Vagina (tissue), 2 donors: ENCODE measurements around the gene LSM12. TPM values are rescaled to one million over a fixed set of nuclear protein-coding genes. Genes with fewer than 3 reads are reported as not detected.

ENCODE experiments used
- DNase-seq, 2 donors: peaks; one replicate each; pipeline ENCODE4 v3.0.0-alpha.2; 2017; ENCODE audit errors: extremely low spot score in 2 of 2
- H3K27ac ChIP-seq: fragments of 200-600 bp; sonication (generic); one replicate; pipeline ENCODE4 v1.5.1; 2019
- H3K27me3 ChIP-seq: fragments of 200-600 bp; sonication (generic); one replicate; pipeline ENCODE4 v1.5.1; 2019
- H3K36me3 ChIP-seq, 2 donors: fragments of 200-600 bp; sonication (generic); one replicate each; pipeline ENCODE4 v1.5.1; 2017 to 2019
- H3K4me1 ChIP-seq: fragments of 200-600 bp; sonication (generic); one replicate; pipeline ENCODE4 v1.5.1; 2019
- H3K4me3 ChIP-seq, 2 donors: fragments of 200-600 bp; sonication (generic); 1 replicate in 1 of 2; 2 replicates in 1 of 2; pipeline ENCODE4 v1.5.1; 2016 to 2019
- H3K9me3 ChIP-seq: fragments of 200-600 bp; sonication (generic); one replicate; pipeline ENCODE4 v1.5.1; 2019
- POLR2A ChIP-seq, 2 donors: fragments of 450-650 bp; IDR thresholded peaks; one replicate each; pipeline ENCODE4 v1.6.1; 2017; ENCODE audit warnings: antibody characterized with exemption in 2 of 2, mild to moderate bottlenecking in 2 of 2, moderate library complexity in 2 of 2
- POLR2AphosphoS5 ChIP-seq, 2 donors: sonication (generic); formaldehyde crosslinking; IDR thresholded peaks; one replicate each; pipeline ENCODE4 v1.9.0; 2017; ENCODE audit warnings: antibody characterized with exemption in 2 of 2, mild to moderate bottlenecking in 2 of 2, low read depth in 1 of 2; ENCODE audit not compliant: insufficient read depth in 1 of 2
- intact Hi-C: fragments of 100-400 bp; cut with DNase I; formaldehyde crosslinking; loops from one replicate; pipeline ENCODE4 v1.15.1; 2023
- total RNA-seq: library from RNA; depleted of rRNA; stranded (reverse); fragments of >200 nt; gene quantifications from one replicate; pipeline ENCODE4 v1.2.3, GENCODE V29; 2016
- TF ChIP-seq, protein P1 (sequence below), 3 experiments: fragments of 450-650 bp in 2 of 3; fragments of 200-600 bp in 1 of 3; sonication (generic) in 1 of 3; IDR thresholded peaks; one replicate each; pipeline ENCODE4 v1.5.1; 2017 to 2019; ENCODE audit warnings: antibody characterized with exemption in 3 of 3, mild to moderate bottlenecking in 2 of 3, moderate library complexity in 2 of 3

The LSM12 gene
- total RNA-seq, 1 donor from 2014 or later = 27.3 TPM

DNA sequence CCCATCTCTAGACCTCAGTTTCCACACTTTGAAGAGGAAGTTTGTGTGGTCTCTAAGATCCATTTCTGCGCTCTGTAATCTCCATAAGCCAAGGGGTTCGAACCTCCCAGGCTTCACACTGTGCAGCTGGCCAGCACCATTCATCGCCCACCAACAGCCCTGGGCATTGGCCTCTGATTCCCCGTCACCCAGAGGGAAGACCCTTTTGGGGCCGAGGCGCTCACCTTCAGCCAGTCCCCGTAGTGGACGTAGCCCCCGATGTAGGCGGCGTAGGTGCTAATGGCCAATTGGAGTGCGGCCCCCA, 52.4 kb downstream of the LSM12 start:
- Histone ChIP-seq H3K9me3 (no peaks in the 10 kb centered on the region), H3K4me3 (peak overlapping the region; percentile 60 to 83), H3K36me3 (no peaks in the 10 kb centered on the region), H3K27me3 (no peaks in the 10 kb centered on the region), H3K27ac (peak overlapping the region; percentile 85), H3K4me1 (peaks cover 29% of the 10 kb centered on the region)
- no peak for DNase-seq
- TF ChIP-seq POLR2A (IDR thresholded peaks at IDR 0.05) = no peak
- TF ChIP-seq POLR2AphosphoS5 (IDR thresholded peaks at IDR 0.05; ENCODE audit: insufficient read depth in 1 of 2, low read depth in 1 of 2) = no peak
- TF ChIP-seq, protein P1, sequence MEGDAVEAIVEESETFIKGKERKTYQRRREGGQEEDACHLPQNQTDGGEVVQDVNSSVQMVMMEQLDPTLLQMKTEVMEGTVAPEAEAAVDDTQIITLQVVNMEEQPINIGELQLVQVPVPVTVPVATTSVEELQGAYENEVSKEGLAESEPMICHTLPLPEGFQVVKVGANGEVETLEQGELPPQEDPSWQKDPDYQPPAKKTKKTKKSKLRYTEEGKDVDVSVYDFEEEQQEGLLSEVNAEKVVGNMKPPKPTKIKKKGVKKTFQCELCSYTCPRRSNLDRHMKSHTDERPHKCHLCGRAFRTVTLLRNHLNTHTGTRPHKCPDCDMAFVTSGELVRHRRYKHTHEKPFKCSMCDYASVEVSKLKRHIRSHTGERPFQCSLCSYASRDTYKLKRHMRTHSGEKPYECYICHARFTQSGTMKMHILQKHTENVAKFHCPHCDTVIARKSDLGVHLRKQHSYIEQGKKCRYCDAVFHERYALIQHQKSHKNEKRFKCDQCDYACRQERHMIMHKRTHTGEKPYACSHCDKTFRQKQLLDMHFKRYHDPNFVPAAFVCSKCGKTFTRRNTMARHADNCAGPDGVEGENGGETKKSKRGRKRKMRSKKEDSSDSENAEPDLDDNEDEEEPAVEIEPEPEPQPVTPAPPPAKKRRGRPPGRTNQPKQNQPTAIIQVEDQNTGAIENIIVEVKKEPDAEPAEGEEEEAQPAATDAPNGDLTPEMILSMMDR (IDR thresholded peaks at IDR 0.05) = no peak
- intact Hi-C loops = no loop called here

DNA sequence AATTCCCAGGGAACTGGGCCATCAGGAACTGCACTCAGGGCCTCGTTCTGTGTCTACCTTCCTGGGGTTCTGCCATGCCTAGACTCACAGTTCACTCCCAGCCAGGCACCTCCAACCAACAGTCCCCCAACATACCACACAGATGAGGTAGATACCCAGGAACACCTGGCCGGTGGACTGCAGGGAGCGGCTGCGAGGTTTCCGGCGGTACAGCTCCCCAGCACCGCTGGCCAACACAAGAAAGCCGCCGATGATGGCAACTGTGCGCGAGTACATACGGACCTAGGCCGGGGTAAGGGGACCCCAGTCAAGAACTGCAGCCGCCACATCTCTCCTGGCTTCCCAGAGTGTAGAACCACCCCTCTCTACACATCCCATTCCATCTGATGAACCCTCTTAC, 53.6 kb downstream of the LSM12 start:
- no peak for TF ChIP-seq POLR2A (IDR thresholded peaks at IDR 0.05)
- TF ChIP-seq, protein P1 (IDR thresholded peaks at IDR 0.05) = no peak
- TF ChIP-seq POLR2AphosphoS5 (IDR thresholded peaks at IDR 0.05; ENCODE audit: insufficient read depth in 1 of 2, low read depth in 1 of 2) = no peak
- Histone ChIP-seq H3K36me3 (no peaks in the 10 kb centered on the region), H3K4me3 (no peak overlapping the region), H3K9me3 (no peaks in the 10 kb centered on the region), H3K4me1 (peaks cover 35% of the 10 kb centered on the region), H3K27ac (peak overlapping the region; percentile 75), H3K27me3 (no peaks in the 10 kb centered on the region)
- DNase-seq = no peak
- intact Hi-C loops = no loop called here

DNA sequence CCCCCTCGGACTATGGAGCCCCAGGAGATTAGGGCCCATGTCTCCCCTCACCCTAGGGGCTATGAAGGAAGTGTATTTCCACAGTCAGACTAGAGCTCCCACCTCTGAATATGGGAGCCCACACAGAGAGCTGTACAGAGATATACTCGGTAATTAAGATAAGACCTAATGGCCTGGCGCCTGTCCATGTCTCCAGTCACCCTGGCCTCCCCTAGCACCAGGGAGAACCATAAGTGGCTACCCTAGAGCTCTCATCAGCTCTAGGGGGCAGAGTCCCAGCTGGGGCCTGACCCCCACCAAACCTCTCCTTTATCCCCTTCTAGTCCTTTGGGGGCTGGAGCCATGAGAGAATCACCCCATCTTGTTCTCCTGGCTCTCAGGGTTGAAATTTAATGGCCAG, 54.1 kb downstream of the LSM12 start:
- intact Hi-C loops = no loop called here
- Histone ChIP-seq H3K9me3 (no peaks in the 10 kb centered on the region), H3K4me1 (peaks cover 40% of the 10 kb centered on the region), H3K27me3 (no peaks in the 10 kb centered on the region), H3K36me3 (no peaks in the 10 kb centered on the region), H3K4me3 (no peak overlapping the region), H3K27ac (peak overlapping the region; percentile 75)
- DNase-seq = no peak
- TF ChIP-seq POLR2AphosphoS5 (IDR thresholded peaks at IDR 0.05; ENCODE audit: insufficient read depth in 1 of 2, low read depth in 1 of 2) = no peak
- no peak for TF ChIP-seq POLR2A (IDR thresholded peaks at IDR 0.05)
- TF ChIP-seq, protein P1 (IDR thresholded peaks at IDR 0.05) = no peak

DNA sequence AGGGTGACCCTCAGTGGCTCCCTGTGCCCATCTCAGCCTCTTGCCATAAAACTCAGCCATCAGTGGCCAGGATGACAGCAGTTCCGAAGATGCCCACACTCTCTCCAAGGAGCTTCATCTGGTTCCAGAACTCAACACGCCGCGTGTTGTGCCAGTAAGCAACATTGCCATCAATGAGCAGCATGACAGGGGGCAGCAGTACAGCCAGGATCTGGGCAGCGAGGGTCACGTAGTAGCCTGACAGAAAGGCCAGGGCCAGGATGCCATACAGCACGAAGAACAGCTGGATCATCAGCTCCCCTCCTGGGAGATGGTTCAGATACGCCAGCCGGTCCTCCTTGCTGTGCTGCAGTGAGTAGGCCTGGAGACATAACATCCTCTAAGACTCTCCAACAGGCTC, 54.6 kb downstream of the LSM12 start:
- Histone ChIP-seq H3K36me3 (no peaks in the 10 kb centered on the region), H3K4me1 (peaks cover 44% of the 10 kb centered on the region), H3K9me3 (no peaks in the 10 kb centered on the region), H3K27ac (peak overlapping the region; percentile 75), H3K4me3 (no peak overlapping the region), H3K27me3 (no peaks in the 10 kb centered on the region)
- intact Hi-C loops = no loop called here
- no peak for DNase-seq
- TF ChIP-seq, protein P1 (IDR thresholded peaks at IDR 0.05) = no peak
- no peak for TF ChIP-seq POLR2A (IDR thresholded peaks at IDR 0.05)
- no peak for TF ChIP-seq POLR2AphosphoS5 (IDR thresholded peaks at IDR 0.05; ENCODE audit: insufficient read depth in 1 of 2, low read depth in 1 of 2)

DNA sequence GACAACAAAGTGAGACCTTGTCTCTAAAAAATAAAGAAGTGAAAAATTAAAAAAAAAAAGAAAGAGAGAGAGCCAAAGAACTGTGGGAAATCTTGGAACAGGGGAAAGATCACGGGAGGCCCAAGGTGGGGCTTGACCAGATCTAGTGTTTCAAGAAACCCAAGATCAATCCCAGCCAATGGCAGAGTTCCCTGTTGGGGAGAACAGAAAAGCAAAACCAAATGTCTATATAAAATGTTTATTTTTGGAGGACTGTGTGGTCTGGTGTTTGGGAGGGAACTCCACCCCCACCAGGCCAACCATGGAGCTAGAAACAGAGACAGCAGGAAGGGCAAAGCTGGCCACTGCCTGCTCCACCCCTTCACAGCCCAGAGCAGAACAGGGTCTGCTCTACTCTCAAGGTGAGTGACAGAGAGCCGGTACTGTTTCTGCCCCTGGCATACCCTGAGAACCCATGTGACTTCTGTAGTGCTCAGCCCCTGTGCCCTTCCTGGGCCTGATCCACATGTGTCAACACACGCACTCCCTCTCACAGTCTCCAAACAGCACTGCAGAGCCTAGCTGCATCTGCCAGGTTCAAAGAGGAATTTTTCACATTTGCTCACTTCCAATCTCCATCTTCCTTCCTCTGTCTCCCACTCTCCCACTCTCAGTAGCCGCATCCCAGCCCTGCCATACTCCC, 55.4 kb downstream of the LSM12 start:
- H3K27me3 ChIP-seq = no peaks in the 10 kb centered on the region
- no peak overlapping the region for H3K4me3 ChIP-seq
- peaks cover 50% of the 10 kb centered on the region for H3K4me1 ChIP-seq
- TF ChIP-seq POLR2AphosphoS5 (IDR thresholded peaks at IDR 0.05; ENCODE audit: insufficient read depth in 1 of 2, low read depth in 1 of 2) = peak in 1 of 2 donors; percentile 32
- TF ChIP-seq, protein P1 (IDR thresholded peaks at IDR 0.05) = no peak
- intact Hi-C loops = no loop called here
- DNase-seq = no peak
- peak overlapping the region; percentile 75 for H3K27ac ChIP-seq
- H3K9me3 ChIP-seq = no peaks in the 10 kb centered on the region
- no peaks in the 10 kb centered on the region for H3K36me3 ChIP-seq
